ENCODE measurements around the gene MOB3B.
"Not testable (repeated sequence)": the region's sequence is repeated elsewhere in the genome, so short reads cannot be mapped to it uniquely, and the experiment has no call there.

Gene MOB3B

DNA sequence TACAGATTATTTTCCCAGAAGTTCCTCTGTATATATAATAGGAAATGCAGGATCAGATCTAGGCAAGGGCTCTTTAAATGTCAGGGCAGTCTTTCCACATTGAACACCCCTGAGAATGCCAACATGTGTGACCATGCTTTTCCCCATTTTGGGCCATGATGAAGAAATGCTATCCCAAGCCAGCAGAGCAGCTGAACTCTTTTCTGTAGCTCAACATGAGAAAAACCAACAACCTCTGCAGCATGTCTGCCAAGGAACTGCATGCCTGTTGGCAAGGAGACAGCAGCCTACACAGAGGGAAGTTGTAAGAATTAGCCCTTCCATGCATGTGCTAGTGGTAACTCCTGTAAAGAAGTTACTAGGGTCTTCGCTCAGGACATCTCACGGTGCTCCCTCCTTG lies 15.1 kb downstream of the MOB3B start:
- DNase-seq = no peak

- no peak for DNase-seq
These were observed 17.8 kb downstream of the MOB3B start for GRCh38 chr9:27511771-27512170.

- no peak for DNase-seq
These were observed 18.8 kb downstream of the MOB3B start for GRCh38 chr9:27510780-27511179.

DNA sequence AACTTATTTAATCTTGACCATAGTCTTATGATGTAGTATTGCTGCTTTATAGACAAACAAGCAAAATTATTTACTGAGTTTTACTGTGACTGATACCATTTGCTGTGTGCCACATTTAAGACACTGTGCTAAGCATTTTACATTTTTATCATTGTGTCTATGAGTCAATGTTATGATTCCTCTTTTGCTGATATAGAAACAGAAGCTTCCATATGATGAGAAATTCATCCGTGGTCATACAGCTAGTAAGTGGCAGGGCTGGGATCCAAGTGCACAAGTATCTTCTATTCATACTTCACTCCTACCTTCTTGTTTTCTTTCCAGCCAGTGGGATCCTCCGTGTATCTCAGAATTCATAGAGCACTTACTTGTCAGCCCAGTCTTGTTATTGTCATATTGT lies 22.6 kb downstream of the MOB3B start:
- DNase-seq = no peak

DNA sequence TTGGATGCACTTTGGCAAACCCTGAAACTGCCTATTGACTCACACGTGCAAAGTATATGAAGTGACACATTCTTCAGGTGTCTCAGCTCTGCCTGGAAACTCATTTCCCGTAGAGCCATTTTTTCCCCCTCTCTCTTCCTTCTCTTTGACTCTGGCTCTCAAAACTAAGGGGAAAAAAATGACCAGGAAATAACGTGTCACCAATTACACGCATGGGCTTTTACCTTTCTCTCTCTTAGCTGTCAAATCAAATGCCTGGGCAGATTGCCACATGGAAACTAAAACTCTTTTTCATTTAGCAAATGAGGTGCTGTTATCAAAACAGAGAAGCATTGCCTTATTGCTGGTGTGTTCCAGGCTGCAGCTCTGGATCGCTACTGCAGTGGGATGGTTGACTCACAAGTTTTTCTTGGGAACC lies 23.9 kb downstream of the MOB3B start:
- no peak for DNase-seq

- no peak for DNase-seq
These were observed 25.4 kb downstream of the MOB3B start for GRCh38 chr9:27504259-27504658.

DNA sequence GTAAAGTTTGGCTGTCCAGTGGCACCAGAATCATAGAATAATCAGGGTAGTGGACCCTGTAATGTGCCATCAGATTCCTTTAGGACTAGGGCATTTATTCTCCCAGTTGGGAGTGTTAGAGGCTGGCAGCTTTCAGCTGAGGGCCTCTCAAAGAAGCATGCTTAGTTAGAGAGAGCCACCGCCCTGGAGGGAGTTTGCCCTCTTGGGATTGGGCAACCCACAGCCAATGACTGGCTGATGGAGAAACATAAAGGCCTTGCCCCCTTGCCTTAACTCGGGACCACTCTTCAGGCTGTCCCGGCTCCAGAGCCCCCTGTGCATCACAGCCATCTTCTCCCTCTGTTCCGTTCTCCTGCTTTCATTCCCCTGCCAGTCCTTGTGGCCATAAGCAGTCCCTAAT lies 26.0 kb downstream of the MOB3B start:
- DNase-seq = no peak

DNA sequence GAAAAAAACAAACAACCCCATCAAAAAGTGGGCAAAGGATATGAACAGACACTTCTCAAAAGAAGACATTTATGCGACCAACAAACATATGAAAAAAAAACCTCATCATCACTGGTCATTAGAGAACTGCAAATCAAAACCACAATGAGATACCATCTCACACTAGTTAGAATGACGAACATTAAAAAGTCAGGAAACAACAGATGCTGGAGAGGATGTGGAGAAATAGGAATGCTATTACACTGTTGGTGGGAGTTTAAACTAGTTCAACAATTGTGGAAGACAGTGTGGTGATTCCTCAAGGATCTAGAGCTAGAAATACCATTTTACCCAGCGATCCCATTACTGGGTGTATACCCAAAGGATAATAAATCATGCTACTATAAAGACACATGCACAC lies 28.7 kb downstream of the MOB3B start:
- not testable (repeated sequence) for DNase-seq

DNA sequence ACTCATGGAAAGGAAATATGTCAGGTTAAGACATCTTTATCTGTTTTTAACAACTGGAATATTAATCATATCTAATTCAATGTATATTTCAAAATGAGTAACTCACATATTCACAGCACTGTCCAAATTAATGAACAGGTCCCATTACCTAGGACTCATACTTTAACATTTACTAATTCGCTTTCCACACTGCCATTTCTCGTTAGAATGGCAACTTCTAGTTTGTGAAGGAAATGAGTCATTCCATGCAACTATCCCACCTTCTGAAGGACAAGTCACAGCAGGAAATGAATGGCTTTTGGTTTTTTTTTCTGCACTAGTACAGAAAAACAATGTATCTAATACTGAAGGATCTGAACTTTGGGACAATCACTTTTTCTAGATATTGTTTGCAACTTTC lies 30.2 kb downstream of the MOB3B start:
- no peak for DNase-seq

GRCh38 chr9:27497883-27498417 lies 31.7 kb downstream of the MOB3B start:
- DNase-seq = no peak

DNA sequence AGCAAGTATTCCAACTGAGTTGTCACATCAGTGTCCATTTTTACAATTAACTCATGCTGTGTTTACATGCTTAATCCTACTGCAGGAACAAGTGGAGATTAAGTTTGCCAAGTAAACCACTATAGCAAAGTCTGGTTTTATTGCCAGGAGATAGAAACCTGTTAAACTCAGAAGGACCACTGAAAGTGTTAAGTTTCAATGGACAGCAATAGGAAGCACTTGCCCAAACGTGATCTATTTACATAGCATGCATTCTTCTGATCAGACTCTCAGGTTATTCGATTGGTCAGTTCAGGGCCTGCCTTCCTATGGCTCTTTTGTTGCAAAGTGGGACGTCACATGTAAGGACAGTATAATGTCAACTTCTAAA lies 33.5 kb downstream of the MOB3B start:
- DNase-seq = no peak

DNA sequence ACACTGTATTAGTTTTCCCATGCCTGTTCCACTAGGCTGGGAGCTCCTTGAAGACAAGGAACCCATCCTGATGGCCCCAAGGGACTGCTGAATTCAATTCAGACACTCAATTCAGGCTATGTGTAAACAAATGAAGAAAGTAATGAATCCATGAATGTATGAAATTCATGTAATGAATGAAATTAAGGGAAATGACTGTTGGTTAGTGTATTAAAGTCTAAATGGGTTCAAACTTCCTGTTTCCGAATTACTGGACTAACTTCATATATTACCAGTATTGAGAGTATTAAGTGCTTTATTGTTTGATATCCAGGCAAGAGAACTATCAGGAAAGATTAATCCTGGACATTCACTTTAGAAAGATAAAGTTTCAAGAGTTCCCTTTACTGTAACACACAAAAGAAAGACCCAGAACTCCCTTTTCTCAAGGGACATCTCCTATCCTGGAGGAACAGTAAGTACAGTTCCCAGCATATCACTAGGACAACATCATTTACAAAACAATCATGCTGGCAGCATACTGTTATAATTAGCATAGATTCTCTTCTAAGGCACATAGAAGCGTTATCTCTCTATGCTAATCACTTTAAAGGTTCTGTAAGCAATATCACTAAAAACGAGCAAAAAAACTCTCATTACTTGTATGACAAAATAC lies 34.0 kb downstream of the MOB3B start:
- DNase-seq = no peak

DNA sequence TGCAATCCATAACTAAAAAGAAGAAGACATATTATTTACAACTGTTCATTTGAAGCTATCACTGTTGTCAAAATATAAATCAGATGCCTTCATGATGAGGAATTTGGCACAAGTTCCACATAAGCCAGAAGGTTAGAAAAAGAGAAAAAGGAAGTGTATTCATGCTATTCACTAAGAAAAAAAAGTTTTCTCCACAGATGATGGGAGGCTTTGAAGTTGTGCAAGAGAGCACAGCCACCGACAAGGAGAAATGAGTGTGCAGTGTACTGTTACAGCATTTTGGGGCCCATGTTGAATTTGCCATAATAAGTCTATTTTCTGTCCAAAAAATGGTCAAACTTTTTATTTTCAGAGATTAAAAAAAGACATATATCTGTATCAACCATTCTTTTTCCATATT lies 38.5 kb downstream of the MOB3B start:
- no peak for DNase-seq

GRCh38 chr9:27489087-27489876 lies 40.3 kb downstream of the MOB3B start:
- no peak for DNase-seq

- DNase-seq = no peak
These were observed 41.7 kb downstream of the MOB3B start for GRCh38 chr9:27487927-27488326.

GRCh38 chr9:27487128-27487640 lies 42.4 kb downstream of the MOB3B start:
- DNase-seq = no peak

- no peak for DNase-seq
These were observed 44.5 kb downstream of the MOB3B start for GRCh38 chr9:27485158-27485557.

GRCh38 chr9:27483576-27483975 lies 46.0 kb downstream of the MOB3B start:
- DNase-seq = no peak

DNA sequence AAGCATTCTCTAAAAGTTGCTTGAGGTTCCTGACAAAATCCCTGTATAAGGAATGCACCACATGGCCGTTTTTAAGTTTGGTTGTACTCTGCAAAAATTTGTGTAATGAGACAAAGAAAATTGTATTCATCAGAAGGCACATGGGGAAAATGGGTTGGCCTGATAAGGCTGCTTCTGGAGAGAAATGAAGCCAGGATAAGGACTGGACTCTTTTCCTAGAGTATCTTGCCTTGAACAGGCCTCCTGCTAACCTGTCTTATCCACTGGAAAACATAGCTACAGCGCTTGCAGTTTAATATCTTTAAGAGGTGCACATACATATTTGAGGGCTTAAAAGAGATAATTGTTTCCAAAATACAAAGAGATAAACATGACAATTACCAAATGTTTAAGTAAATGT lies 46.9 kb downstream of the MOB3B start:
- DNase-seq = no peak

- no peak for DNase-seq
These were observed 51.3 kb downstream of the MOB3B start for GRCh38 chr9:27478322-27478721.

DNA sequence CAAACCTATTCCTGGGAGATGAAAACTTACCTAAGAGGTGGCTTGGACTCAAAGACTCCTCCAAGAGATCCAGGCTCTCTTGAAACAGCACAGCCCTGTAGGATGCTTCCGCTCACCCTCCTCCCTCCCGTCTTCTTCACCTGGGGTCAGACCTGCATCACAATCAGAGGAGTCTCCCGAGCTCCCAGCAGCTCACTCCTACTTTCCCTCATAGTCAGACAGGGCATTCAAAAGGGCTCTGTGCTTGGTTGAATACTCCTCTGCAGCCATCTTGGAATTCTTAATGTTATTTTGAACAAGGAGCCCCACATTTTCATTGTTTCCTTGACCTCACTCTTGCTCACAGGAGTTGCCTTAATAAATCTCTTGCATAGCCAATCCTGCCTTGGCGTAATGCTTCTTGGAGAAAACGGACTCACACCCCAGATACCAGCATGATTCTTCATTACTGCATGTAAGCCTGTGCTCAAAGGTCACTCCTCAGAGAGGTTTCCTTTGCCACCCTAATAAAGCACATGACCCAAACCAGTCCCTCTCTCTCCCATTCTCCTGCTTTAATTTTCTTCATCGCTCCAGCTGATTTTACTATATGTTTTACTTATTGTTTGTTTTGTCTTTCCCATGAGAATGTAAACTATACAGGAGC lies 52.6 kb downstream of the MOB3B start:
- DNase-seq = no peak

GRCh38 chr9:27475057-27475595 lies 54.5 kb downstream of the MOB3B start:
- DNase-seq = no peak

- DNase-seq = no peak
These were observed 55.3 kb downstream of the MOB3B start for GRCh38 chr9:27474305-27474704.
